GM19238 (cell line): ENCODE measurements around the gene QKI.
"Not testable (repeated sequence)": the region's sequence is repeated elsewhere in the genome, so short reads cannot be mapped to it uniquely, and the experiment has no call there.

Experiments used
- DNase-seq: peaks from one replicate; pipeline ENCODE4 v3.0.0; 2011; ENCODE audit warnings: low spot score; ENCODE audit not compliant: insufficient read length

The QKI gene

DNA sequence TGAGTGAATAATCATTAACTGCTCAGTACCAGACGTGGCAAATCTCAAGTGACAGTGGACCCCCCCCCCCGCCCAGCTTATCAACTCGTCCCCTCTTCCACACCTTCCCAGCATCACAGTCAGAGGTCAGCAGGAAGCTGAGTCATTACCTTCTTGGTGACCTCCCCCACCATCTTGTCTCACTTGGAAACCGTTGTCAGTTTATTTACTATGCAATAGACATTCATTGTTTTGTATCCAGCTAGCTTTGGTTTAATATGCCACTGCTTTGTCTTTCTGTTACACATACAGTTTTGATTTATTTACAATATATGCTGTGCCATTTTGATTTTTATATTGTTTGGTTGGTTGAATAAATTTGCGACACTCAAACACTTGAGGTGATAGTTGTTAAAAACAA, 158.1 kb downstream of the QKI start:
- DNase-seq, result no peak

DNA sequence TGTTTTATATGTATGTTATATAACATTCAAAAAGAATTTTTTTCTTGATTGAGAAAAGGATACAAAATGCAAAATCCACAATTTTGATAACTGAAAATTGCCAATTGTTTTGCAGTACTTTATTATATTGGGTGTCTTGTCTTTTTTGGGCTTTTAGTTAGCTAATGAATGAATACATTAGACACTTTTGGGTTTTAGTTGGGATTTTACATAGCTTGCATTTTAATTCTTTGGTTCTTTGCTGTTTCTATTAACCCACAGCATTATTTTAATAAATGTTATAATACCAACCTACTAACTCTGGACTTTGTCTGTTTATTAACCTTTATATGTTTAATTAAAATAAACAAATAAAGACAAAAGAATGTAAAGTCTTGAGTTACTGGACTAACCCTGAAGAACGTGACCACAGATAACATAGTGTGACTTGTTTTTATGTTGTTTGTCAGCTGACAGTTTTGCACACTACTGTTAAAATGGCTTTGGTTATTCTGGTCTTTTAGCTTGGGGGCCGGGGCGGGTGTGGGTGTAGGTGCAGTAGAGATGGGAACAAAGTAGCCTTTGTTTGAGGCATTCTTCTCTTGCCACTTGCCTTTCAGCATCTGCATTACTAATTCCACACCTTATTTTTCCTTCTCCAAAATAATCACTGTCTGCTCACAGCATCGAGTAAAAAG, 159.1 kb downstream of the QKI start:
- no peak for DNase-seq

DNA sequence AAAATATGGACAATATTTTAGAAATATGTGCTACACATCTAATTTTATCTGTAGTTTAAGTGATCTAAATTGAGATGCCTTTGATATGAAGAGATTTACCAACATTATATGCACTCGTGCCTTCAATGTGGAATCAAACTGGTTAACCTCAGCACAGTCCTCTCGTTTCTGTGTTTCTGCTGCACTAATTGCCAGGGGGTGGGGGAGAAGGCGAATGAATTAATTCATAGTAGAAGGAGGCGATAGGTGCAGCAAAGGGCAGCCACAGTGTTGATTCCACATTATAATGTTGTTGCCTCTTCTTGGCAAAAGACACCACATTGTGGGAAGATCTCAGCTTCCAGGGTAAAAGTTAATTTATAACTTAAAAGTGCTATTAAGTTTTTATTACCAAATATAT, 161.6 kb downstream of the QKI start:
- DNase-seq, result no peak

DNA sequence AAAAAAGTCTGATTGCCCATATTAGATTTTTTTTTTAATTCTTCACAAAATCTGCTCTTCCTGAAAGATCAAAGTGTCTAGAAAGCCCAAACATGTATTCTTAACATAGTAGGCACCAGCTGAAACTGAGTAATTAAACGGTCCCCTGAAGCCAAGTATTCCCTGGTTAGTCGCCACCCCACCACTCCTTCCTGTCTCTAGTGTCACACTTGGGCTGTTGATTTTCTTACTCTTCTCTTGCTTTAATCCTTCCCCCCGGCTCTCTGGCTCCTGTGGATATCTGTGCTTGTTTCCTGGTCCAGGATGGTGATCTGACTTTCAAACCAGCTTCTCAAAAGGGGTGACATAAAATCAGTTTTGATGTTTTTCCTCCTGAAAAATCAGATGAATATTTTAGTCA, 162.9 kb downstream of the QKI start:
- no peak for DNase-seq

DNA sequence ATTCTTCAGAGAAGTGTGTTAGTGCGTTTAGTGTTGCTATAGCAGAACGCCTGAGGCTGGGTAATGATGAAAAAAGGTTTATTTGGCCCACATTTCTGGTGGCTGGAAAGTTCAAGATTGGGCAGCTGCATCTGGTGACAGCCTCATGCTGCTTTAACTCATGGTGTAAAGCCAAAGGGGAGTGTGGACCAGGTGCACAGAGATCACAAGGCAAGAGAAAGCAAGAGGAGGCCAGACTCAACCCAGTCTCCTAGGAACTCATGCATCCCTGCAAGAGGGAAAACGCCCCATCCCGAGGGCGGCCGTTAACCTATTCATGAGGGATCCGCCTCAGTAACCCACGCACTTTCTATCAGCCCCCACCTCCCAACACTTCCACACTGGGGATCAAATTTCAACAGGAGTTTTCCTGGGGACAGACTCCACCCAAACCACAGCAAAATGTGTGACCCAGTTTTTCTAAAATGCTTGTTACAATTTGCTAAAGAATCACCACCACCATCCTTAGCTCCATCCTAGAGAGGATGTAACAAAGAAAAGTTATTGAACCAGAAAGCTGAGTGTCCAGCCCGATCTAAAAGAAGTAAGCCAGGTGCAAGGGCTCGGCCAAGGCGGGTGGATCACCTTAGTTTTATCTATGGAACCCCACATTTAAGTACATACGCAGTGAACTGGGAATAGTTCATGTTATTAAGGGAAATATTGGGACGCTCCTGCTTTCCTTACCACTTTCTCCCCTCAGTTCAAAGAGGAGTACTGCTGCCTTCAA, 164.8 kb downstream of the QKI start:
- no peak for DNase-seq

DNA sequence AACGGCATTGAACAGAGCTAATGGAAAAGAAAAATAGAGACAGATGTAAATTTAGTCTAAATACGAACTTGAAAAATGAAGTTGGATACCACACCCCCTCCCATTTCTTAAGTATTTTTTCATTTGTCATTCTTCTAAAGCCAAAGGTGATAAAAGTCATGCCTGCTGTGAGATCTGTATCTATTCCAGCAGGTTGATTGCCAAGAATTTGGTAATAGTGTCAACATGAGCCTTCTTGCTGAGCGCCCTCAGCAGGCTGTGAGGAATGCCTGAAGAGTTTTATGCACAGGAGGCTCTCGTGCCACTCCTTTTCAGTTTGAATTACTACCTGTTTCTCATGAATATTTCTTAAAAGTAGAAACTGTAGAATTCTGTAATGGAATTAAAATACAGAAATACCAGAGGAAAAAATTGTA, 165.4 kb downstream of the QKI start:
- no peak for DNase-seq

DNA sequence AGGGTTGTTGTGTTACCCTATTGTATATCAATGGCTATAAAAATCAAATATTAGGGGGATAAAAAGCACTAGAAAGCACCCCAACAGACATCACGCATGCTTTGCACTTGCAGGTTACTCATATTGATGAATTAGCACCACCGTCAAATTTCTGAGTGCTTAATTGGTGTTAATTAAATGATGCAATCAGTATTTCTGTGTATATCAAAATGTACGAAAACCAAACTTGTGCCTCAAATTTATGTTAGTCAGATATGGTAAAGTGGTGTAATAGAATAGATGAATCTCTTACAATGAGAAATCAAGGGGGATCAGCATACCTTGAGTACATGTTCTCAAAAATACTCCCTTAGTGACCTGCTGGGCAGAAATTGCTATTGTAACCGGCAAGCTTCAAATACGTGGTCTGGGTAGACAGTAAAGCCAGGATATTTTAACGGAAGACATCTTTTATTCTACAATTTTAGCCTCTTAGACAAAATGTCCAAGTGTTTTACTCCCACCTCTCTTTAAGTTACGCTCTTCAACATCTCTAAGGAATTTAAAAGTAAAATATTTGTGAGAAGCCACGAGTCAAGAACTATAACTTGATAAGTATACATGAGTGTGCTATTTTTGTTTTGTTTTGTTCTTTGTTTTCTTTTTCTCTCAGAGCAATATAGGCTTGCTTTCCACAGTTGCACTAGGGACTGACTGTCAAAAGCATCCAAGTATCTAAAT, 166.0 kb downstream of the QKI start:
- DNase-seq, result no peak

DNA sequence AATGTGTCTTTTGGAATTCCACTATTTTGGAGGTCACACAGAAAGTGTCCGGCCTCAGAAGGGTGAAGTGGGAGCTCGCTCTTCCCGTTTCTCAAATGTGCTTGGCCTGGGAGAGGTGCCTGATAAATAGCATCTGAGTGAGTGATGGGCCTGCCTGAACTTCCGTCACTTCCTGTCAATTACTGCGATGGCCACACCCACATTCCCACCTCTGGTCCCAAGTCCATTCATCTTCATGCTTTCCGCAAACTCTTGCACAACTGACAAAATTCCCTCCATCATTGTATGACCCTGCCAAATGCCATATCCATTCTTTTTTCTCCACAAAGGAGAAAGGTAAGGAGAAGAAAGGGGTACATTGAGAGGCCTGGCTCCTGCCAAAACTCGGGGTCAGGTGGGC, 169.0 kb downstream of the QKI start:
- no peak for DNase-seq

DNA sequence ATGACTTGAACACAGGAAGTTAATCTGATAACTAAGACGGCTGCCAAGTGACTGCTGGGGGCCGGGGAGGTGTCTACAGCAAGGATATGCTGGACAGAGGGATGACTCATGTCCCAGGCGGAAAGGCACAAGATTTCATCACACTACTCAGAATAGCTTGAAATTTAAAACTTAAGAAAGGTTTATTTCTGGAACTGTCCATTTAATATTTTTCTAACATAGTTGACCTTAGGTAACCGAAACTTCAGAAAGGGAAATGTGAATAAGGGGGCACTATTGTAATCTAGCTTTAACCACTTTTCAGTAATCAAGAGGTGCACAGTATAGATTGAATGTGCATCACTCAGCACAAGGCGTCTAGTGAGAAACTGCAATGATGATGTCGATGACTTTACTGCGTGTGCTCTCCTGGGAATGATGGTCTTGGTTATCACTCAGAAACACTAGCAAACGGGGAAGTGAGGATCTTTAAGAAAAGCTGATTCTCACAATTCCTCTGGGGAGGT, 171.5 kb downstream of the QKI start:
- DNase-seq, result no peak

DNA sequence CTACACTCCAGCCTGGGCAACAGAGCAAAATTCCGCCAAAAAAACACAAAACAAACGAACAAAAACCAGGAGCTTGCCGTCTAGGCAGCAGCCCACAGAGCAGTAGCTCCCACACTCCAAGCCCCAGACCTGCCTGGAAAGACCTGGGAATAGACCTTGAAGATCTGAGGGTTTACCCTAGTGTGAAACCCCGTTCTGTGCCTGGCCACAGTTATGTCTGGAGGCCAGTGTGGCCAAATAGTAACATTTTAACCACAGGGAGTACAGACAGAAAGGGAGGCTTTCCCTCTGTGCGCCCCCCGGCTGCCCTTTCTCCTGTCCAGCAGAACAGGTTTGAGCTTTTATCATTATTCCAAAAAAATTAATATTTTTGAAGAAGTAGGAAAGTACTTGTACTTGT, 172.4 kb downstream of the QKI start:
- no peak for DNase-seq

DNA sequence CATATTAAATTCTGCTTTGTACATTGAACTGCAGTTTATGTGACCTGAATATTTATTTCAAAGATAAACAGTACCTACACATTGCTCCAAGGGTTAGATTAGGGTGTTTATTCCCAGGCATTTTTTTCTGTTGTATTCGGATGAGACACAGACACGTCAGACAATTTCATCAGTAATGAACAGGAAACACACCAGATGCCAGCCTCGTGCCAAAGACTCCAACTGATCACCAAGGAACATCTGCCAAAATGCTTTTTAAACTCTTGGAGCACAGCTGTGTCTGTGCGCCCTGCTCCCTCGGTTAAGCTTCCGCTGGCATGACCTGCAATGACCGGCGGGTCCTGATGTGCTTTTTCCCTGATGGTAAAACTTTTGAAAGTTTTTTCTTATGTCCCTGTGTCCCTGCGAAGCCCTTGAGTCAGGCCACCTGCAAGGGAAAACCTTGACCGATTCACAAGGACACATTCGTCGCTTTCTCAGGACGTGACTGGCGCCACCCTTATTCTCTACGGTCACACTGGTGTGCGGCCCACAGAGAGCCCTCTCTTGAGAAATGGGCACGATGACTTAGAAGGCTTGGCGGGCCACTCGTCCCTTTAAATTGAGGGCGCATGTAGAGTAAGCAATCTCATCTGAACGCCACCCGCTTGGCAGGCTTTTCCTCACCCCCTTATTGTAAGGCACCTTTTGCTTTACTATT, 173.9 kb downstream of the QKI start:
- DNase-seq, result no peak

DNA sequence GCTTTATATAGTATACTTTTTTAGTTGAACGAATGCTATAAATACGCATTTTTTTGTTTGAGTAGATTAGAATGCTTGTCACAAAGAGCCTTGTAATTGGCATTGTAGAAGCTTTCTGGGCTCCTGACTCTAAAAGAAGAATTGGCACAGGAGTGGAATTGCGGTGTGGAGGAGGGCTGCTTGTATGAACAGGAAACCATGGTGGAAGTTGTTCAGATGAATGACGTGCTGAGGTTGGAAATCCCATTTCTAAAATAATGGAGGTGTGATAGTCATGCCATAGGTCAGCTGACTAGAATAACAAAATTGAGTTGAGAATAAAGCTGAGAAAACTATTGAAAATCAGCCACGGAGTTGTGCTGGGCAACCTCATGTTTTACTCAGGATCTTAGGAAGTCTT, 174.9 kb downstream of the QKI start:
- DNase-seq, result no peak

DNA sequence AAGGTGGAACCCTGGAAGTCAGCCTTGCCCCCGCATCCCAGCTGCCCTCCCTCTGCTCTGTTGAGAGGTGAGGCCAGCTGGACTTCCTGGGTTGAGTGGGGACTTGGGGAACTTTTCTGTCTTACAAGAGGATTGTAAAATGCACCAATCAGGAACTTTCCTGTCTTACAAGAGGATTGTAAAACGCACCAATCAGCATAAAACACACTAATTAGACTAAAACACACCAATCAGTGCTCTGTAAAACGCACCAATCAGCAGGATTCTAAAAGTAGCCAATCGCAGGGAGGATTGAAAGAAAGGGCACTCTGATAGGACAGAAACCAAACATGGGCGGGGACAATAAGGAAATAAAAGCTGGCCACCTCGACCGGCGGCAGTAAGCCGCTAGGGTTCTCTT, 175.6 kb downstream of the QKI start:
- DNase-seq, result not testable (repeated sequence)

DNA sequence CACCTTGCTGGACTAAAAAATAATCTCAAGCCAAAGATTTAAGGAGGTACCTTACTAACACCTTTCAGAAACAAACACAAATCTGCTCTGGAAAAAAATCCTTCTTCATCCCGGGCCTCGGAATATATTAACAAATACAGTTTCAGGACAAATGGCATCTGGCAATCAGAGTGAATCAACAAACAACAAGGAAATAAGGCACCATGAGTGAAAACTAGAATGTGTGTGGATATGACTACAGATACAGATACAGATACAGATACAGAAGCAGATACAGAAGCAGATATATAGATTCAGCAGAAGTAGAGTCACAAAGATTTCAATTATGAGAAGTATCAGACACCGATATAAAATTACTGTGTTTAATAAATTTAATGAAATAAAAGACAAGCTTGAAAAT, 178.4 kb downstream of the QKI start:
- no peak for DNase-seq

DNA sequence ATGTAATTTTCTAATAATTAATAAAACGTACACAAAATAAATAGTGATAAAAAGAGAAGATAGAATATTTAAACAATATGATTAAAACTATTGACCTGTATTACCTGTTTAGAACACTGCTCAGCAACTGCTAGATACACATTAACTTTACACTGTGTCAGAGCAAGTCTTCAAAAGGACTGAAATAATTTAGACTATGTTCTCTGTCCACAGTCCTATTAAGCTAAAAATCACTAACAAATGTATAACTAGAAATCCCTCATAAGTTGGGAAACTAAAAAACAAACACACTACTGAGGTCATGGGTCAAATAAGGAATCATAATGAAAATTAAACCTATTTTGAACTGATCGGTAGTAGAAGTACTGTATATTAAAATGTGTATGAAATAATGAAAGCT, 181.7 kb downstream of the QKI start:
- no peak for DNase-seq

DNA sequence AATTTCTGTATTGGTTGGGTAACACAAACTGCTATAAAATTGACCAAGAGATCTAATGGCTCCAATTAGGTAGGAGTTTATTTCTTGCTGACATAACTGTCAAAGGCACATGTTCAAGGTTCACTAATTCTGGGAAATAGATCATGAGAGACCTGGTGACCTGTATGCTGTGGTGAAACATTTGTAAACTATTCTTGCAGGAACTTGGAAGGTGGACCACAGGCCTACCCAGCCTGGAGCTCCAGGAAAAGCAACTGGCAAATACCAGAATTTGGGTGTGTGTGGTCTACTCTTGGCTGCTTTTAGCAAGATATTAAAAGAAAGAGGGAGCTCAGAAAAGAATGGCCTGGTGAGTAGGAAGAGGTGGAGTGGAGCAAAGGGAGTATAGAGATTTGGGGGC, 184.6 kb downstream of the QKI start:
- no peak for DNase-seq

DNA sequence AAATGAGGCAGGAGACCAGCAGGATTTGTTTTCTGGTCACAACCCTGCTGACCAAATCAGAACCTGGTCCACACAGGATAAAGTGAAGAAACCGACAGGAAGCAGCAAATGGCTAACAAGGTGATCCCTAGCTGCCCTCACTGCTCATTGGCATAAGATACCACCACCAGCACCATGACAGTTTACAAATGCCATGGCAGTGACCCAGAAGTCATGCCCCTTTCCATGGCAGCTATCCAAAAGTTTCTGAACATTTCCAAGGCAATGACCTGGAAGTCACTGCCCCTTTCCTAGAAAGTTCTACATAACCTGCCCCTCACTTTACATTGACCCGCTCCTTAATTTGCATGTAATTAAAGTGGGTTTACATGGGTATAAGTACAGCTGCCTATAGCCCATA, 185.2 kb downstream of the QKI start:
- no peak for DNase-seq

DNA sequence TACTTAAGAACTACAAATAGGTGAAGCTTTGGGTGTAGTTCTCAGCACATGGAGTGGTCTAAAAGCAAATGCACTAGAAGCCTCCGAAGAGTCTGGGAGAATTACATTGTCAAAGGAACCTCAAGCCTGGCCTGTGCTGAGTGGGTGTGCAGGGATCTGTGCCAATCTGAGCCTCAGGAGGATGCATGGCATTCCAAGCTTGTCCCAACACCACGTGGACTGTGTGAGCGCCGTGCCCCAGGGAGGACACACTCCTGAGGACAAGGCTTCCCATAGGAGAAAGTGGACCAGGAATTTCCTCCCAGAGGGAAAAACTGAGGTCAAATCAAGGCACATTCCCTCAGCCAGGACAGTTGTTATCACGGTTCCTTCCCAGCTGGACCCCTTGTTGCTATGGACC, 185.8 kb downstream of the QKI start:
- no peak for DNase-seq

DNA sequence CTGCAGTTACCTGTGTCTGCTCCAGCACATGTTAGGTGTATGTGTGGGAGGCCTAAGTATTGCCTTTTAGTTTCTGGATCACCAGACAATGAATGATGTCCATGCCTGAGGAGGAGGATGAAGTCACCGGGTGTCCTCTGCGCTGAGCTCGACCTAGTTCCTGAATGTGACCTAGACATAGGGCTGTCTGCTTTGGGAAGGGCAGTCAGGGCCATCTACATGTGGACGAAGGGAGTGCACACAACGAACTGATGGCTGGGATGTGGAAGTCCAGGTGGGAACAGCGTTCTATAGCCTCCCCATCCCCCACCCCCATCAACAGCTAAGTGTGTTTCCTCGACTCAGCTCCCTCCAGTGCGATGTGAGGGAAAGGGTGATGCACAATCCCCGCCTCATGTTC, 186.3 kb downstream of the QKI start:
- no peak for DNase-seq

DNA sequence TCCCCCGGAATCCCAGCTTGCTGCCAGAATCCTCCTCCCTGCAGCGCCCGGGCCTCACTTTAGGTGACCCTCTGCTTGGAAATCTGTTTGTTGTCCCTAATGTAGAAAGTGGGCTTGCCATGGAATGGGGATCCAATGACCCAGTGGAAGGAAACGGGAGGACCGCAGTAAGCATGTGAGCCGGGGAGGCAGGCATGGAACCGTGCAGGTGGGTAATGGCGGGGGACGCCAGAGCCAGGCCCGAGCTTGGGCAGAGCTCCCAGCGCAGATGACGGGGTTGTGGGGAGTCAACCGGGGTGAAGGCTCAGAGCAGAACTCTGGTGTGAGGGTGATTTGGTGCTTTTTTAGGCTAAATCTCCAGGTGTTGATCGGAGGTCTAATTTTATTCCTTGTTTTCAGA, 188.3 kb downstream of the QKI start:
- no peak for DNase-seq

DNA sequence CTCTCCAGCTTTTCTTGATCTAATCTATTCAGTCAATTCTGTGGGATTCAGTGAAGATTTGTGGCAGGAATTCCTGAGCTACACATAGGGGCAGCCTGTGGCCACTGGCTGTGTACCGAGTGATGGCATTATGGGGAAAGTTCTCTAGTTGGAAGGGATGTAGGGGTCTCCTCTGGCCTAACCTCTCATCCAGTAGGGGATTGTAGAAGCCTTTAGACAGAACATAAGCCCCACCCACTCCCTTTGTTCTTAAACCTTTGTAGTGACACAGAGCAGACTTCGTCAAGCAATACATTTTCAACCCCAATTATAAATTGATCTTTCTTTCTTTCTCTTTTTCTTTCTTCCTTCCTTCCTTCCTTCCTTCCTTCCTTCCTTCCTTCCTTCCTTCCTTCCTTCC, 188.9 kb downstream of the QKI start:
- no peak for DNase-seq
